Esophagus squamous epithelium (tissue), 4 donors: ENCODE results near the gene SPDYE4.

Experiments used
- POLR2A ChIP-seq, 4 donors: fragments of 450-650 bp; IDR thresholded peaks; one replicate each; pipeline ENCODE4 v1.6.1; 2017; ENCODE audit warnings: antibody characterized with exemption in 4 of 4, mild to moderate bottlenecking in 4 of 4, moderate library complexity in 3 of 4
- TF ChIP-seq, protein P1 (sequence below), 6 experiments: fragments of 450-650 bp in 4 of 6; fragments of 200-600 bp in 2 of 6; sonication (generic) in 2 of 6; IDR thresholded peaks; one replicate each; pipeline ENCODE4 v1.5.1; 2016 to 2019; ENCODE audit warnings: antibody characterized with exemption in 6 of 6, mild to moderate bottlenecking in 4 of 6, moderate library complexity in 4 of 6

DNA sequence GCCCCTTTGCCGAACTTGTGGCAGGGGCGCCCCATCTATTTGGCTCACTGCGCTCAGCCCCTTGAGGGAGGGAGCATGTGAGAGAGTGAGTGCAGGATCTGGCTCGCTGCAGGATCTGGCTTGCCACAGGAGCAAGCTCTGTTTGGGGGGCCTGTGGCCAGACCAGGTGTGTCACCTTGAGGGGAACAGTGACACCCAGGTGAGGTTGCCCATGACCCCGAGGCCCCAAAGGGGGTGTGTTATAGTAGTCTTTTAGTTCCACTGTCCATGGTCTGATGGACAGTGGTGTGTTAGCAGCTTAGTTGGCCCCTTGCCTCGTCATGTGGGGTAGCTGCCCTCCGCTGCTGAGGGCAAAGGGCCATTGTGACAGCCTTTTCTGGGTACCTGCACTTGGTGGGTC lies 55.3 kb downstream of the SPDYE4 start:
- TF ChIP-seq POLR2A (IDR thresholded peaks at IDR 0.05): no peak
- TF ChIP-seq, protein P1, sequence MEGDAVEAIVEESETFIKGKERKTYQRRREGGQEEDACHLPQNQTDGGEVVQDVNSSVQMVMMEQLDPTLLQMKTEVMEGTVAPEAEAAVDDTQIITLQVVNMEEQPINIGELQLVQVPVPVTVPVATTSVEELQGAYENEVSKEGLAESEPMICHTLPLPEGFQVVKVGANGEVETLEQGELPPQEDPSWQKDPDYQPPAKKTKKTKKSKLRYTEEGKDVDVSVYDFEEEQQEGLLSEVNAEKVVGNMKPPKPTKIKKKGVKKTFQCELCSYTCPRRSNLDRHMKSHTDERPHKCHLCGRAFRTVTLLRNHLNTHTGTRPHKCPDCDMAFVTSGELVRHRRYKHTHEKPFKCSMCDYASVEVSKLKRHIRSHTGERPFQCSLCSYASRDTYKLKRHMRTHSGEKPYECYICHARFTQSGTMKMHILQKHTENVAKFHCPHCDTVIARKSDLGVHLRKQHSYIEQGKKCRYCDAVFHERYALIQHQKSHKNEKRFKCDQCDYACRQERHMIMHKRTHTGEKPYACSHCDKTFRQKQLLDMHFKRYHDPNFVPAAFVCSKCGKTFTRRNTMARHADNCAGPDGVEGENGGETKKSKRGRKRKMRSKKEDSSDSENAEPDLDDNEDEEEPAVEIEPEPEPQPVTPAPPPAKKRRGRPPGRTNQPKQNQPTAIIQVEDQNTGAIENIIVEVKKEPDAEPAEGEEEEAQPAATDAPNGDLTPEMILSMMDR (IDR thresholded peaks at IDR 0.05): no peak
